Vagina (tissue), 2 donors: ENCODE results near the gene NTSR1. TPM values are rescaled to one million over a fixed set of nuclear protein-coding genes. Genes with fewer than 3 reads are reported as not detected.

Source experiments
- DNase-seq, 2 donors: peaks; one replicate each; pipeline ENCODE4 v3.0.0-alpha.2; 2017; ENCODE audit errors: extremely low spot score in 2 of 2
- H3K27ac ChIP-seq: fragments of 200-600 bp; sonication (generic); one replicate; pipeline ENCODE4 v1.5.1; 2019
- H3K27me3 ChIP-seq: fragments of 200-600 bp; sonication (generic); one replicate; pipeline ENCODE4 v1.5.1; 2019
- H3K36me3 ChIP-seq, 2 donors: fragments of 200-600 bp; sonication (generic); one replicate each; pipeline ENCODE4 v1.5.1; 2017 to 2019
- H3K4me1 ChIP-seq: fragments of 200-600 bp; sonication (generic); one replicate; pipeline ENCODE4 v1.5.1; 2019
- H3K4me3 ChIP-seq, 2 donors: fragments of 200-600 bp; sonication (generic); 1 replicate in 1 of 2; 2 replicates in 1 of 2; pipeline ENCODE4 v1.5.1; 2016 to 2019
- H3K9me3 ChIP-seq: fragments of 200-600 bp; sonication (generic); one replicate; pipeline ENCODE4 v1.5.1; 2019
- CTCF ChIP-seq, 3 experiments: fragments of 450-650 bp in 2 of 3; fragments of 200-600 bp in 1 of 3; sonication (generic) in 1 of 3; IDR thresholded peaks; one replicate each; pipeline ENCODE4 v1.5.1; 2017 to 2019; ENCODE audit warnings: antibody characterized with exemption in 3 of 3, mild to moderate bottlenecking in 2 of 3, moderate library complexity in 2 of 3
- POLR2A ChIP-seq, 2 donors: fragments of 450-650 bp; IDR thresholded peaks; one replicate each; pipeline ENCODE4 v1.6.1; 2017; ENCODE audit warnings: antibody characterized with exemption in 2 of 2, mild to moderate bottlenecking in 2 of 2, moderate library complexity in 2 of 2
- POLR2AphosphoS5 ChIP-seq, 2 donors: sonication (generic); formaldehyde crosslinking; IDR thresholded peaks; one replicate each; pipeline ENCODE4 v1.9.0; 2017; ENCODE audit warnings: antibody characterized with exemption in 2 of 2, mild to moderate bottlenecking in 2 of 2, low read depth in 1 of 2; ENCODE audit not compliant: insufficient read depth in 1 of 2
- intact Hi-C: fragments of 100-400 bp; cut with DNase I; formaldehyde crosslinking; loops from one replicate; pipeline ENCODE4 v1.15.1; 2023
- total RNA-seq: library from RNA; depleted of rRNA; stranded (reverse); fragments of >200 nt; gene quantifications from one replicate; pipeline ENCODE4 v1.2.3, GENCODE V29; 2016

Gene NTSR1
- total RNA-seq, 1 donor from 2014 or later = 0.49 TPM

- peaks cover 26% of the 10 kb centered on the region for H3K4me1 ChIP-seq
- intact Hi-C loops = loop anchor here (10.0 kb wide), 1 partner anchor 490 kb away; the partner anchor contains the start of gene ADRM1
- no peak for DNase-seq
- TF ChIP-seq CTCF (IDR thresholded peaks at IDR 0.05) = no peak
- TF ChIP-seq POLR2AphosphoS5 (IDR thresholded peaks at IDR 0.05; ENCODE audit: insufficient read depth in 1 of 2, low read depth in 1 of 2) = no peak
- no peak for TF ChIP-seq POLR2A (IDR thresholded peaks at IDR 0.05)
- H3K27me3 ChIP-seq = no peaks in the 10 kb centered on the region
- peaks cover 0 to 20% of the 10 kb centered on the region in 2 donors for H3K36me3 ChIP-seq
- peak overlapping the region; percentile 66 to 81 for H3K4me3 ChIP-seq
- no peaks in the 10 kb centered on the region for H3K9me3 ChIP-seq
- H3K27ac ChIP-seq = peak overlapping the region; percentile 88
Observed at GRCh38 chr20:62795023-62795761, 86.6 kb downstream of the NTSR1 start.

- Histone ChIP-seq H3K27ac (peak overlapping the region; percentile 88), H3K4me1 (peaks cover 18% of the 10 kb centered on the region), H3K4me3 (peak overlapping the region; percentile 66 to 81), H3K36me3 (peaks cover 0 to 20% of the 10 kb centered on the region in 2 donors), H3K27me3 (no peaks in the 10 kb centered on the region), H3K9me3 (no peaks in the 10 kb centered on the region)
- intact Hi-C loops = loop anchor here (10.0 kb wide), 1 partner anchor 492 kb away; the partner anchor contains the start of gene ADRM1
- TF ChIP-seq POLR2A (IDR thresholded peaks at IDR 0.05) (no peak), POLR2AphosphoS5 (IDR thresholded peaks at IDR 0.05; ENCODE audit: insufficient read depth in 1 of 2, low read depth in 1 of 2) (no peak), CTCF (IDR thresholded peaks at IDR 0.05) (no peak)
- no peak for DNase-seq
Observed at GRCh38 chr20:62796699-62797491, 88.3 kb downstream of the NTSR1 start.

- no peaks in the 10 kb centered on the region for H3K27me3 ChIP-seq
- intact Hi-C loops = loop anchor here (10.0 kb wide), 1 partner anchor 493 kb away; the partner anchor contains the start of gene ADRM1
- H3K4me1 ChIP-seq = peaks cover 18% of the 10 kb centered on the region
- peaks cover 0 to 20% of the 10 kb centered on the region in 2 donors for H3K36me3 ChIP-seq
- no peak for TF ChIP-seq POLR2A (IDR thresholded peaks at IDR 0.05)
- no peak for TF ChIP-seq CTCF (IDR thresholded peaks at IDR 0.05)
- no peak for TF ChIP-seq POLR2AphosphoS5 (IDR thresholded peaks at IDR 0.05; ENCODE audit: insufficient read depth in 1 of 2, low read depth in 1 of 2)
- DNase-seq = no peak
- no peak overlapping the region for H3K4me3 ChIP-seq
- no peaks in the 10 kb centered on the region for H3K9me3 ChIP-seq
- peak overlapping the region; percentile 88 for H3K27ac ChIP-seq
Observed at GRCh38 chr20:62797671-62798532, 89.3 kb downstream of the NTSR1 start.

- Histone ChIP-seq H3K9me3 (no peaks in the 10 kb centered on the region), H3K36me3 (peaks cover 0 to 20% of the 10 kb centered on the region in 2 donors)
- intact Hi-C loops = loop anchor here (10.0 kb wide), 1 partner anchor 494 kb away; the partner anchor contains the start of gene ADRM1
Observed at GRCh38 chr20:62799036-62799435, 90.4 kb downstream of the NTSR1 start.

More at GRCh38 chr20:62799036-62799435, 90.4 kb downstream of the NTSR1 start:
- TF ChIP-seq POLR2AphosphoS5 (IDR thresholded peaks at IDR 0.05; ENCODE audit: insufficient read depth in 1 of 2, low read depth in 1 of 2) (no peak), CTCF (IDR thresholded peaks at IDR 0.05) (no peak), POLR2A (IDR thresholded peaks at IDR 0.05) (no peak)
- H3K4me3 ChIP-seq = no peak overlapping the region
- H3K27ac ChIP-seq = no peak overlapping the region
- no peak for DNase-seq
- H3K4me1 ChIP-seq = peaks cover 14% of the 10 kb centered on the region
- H3K27me3 ChIP-seq = no peaks in the 10 kb centered on the region
